Cerebellar cortex (tissue), 1 donor: ENCODE measurements around the gene KLHL36.
A peak's percentile ranks its signal among the peaks of the same experiment; 100 is the strongest.
"Not testable (repeated sequence)": the region's sequence is repeated elsewhere in the genome, so short reads cannot be mapped to it uniquely, and the experiment has no call there.

Source experiments
- DNase-seq: peaks from one replicate; pipeline ENCODE4 v3.0.0-alpha.2; 2015; ENCODE audit warnings: low spot score

The KLHL36 gene

DNA sequence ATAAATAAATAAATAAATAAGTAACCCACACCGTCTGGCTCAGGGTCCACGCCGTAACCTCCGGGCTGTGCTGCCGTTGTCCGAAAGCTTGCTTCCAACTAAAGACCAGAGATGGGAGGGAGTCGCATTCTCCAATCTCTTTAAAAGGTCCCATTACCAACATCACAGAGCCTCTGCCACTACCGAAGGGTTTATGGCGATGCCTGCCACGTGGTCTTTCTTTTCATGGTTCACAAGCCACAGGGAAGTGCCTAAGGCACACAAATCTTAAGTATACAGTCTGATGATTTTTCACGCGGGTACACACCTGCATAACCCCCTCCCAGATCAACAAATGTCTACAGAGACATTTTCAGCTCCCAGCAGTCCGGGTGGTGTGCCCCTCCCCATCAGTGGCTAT is 31.8 kb upstream of the KLHL36 start:
- DNase-seq: no peak

DNA sequence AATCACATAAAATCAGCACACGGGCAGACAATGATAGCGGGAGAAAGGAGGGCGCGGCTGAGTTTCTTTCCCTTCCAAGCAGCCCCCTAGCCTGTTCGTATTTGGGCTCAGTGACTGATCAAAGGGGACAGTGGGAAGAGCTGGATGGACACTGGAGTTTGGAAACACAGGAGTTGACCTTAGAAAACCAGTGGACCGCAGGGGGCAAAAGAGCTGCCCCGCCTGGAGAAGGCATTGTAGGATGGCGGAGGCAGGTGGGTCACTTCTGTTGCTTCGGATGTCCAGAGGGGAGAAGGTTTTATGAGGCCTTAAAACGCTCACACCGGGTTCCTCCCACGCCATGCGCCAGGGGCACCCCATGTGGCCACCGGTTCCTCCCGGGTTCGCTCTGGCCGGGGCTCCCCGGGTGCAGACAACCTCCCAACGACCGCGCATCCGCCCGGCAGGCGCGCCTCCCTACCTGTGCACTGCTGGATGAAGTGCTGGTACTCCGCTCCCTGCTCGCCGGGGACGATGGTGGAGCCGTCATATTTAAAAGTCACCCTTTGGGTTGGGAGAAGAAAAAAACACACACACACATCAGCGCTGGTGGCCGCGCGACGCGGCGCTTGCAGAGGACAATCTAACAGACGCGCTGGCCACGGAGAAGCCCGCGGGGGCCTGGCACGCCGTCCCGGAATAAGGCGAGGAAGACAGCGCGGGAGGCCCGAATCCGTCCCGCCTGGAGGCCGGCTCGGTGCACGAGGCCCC is 31.1 kb upstream of the KLHL36 start:
- peak; percentile 30 for DNase-seq

DNA sequence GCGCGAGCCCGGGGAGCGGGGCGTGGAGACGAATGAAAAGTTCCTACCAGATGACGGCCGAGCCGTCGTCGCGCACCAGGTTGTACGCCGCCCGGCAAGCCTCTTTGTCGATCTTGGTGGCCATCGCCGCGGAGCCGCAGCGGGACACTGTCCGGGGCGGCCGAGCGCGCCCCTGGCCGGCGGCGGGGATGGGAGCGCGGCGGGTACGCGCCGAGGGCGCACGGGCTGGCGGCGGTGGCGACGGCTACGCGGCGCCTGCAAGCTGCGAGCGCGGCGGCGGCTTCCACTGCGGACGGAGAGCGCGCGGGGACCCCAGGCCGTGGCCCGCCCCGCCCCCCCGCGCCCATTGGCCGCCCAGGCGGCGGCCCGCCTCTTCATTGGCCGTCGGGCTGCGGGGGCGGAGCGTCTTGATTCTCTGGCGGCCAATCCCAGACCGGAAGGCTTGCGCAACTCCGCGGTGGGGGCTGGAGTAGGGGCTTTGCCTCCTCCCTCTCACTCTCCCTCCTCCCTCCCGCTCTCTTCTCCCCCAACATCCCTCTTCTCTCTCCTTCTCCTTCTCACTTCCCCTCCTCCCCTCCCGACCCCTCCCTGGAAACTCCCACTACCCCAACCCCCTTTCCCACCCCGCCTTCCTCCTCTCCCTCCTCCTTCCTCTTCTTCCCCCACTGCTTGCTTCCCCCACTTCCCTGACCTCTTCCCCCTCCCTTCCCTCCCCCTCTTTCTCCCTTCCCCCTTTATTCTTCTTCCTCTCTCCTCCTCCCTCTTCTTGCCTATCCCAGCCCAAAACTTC is 30.3 kb upstream of the KLHL36 start, which contains the start of gene COTL1:
Gene COTL1, minus strand, starts transcription at position 288 of the 790 bp plus-strand sequence. Its CDS starts 164 bp downstream, at position 124.
- peak; percentile 98 for DNase-seq

DNA sequence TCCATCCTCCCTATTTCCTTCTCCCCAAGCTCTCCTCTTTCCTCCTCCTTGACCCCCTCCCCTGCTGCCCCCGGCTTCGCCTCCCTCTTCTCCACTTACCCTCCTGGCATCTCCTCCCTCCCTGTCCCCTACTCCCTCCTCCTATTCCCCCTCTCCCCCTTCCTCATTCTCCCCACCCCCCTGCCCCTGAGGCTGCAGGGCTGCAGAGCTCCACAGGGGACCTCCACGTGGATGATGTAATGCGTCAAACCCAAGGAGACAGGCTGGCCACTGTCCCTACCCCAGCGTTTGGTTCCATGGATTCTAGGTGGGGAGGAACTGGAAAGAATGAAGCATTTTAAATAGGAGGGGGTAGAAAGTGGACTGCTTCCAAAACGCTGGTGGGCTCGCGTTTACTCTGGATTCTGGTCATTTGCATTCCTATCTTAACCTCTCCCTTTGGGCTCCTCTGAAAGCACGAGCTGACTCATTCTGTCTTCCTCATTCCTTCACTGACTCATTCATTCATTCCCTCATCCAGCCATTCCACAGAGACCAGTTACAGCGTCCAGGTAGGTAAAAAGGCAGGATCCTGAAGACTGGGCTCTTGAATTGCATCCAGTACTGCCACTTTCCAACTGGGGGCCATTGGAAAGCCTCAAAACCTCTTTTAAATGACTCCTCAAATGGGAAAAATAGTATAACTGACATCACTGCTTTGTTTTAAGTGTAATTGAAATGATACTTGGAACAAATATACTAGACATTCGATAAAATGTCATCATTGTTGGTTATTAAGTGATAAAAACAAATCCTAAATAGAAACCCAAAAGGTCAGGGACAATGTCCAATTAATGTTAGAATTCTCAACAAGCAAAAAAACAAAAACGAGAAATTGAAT is 29.5 kb upstream of the KLHL36 start:
- peak; percentile 60 for DNase-seq

DNA sequence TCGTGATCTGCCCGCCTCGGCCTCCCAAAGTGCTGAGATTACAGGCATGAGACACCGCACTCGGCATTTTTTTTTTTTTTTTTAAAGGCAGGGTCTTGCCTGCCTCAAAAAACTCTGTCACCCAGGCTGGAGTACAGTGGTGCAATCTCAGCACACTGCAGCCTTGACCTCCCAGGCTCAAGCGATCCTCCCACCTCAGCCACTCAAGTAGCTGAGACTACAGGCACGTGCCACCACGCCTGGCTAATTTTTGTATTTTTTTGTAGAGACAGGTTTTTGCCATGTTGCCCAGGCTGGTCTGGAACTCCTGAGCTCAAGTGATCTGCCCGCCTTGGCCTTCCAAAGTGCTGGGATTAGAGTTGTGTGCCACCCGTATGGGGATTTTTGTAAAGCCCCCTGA is 27.4 kb upstream of the KLHL36 start:
- DNase-seq: not testable (repeated sequence)

DNA sequence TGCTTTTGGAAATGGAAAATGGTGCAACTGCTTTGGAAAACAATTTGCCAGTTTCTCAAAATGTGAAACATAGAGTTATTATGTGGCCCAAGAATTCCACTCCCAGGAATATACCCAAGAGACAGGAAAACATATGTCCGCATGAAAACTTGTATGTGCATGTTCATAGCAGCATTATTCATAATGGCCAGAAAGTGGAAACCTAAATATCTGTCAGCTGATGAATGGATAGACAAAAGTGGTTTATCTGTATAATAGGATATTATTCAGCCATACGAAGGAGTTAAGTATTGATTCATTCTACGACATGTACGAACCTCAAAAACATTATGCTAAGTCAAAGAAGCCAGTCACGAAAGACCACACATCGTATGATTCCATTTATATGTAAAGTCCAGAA is 22.8 kb upstream of the KLHL36 start:
- DNase-seq: no peak

DNA sequence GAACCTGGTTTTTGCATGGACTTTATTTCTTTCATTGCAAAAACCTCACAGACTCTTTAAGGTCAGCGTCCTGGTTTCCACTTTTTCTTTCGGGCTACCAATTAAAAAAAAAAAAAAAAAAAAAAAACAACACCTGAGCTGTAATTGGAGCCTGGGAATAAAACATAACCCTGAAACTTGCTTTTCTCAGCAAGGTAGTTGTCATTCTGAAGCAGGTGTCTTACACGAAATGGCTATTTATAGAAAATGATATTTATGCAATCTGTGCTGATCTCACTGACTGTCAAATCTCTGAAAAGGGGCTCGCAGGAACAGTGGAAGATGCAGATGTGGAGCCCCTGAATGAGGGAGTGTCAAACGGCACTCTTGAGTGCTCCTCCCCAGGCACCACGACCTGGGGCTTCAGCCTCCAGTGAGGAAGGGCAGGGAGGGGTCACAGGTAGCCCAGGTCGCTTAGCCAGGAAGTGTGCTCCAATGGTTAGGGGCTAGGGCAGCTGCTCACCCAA is 20.0 kb upstream of the KLHL36 start:
- DNase-seq: no peak

DNA sequence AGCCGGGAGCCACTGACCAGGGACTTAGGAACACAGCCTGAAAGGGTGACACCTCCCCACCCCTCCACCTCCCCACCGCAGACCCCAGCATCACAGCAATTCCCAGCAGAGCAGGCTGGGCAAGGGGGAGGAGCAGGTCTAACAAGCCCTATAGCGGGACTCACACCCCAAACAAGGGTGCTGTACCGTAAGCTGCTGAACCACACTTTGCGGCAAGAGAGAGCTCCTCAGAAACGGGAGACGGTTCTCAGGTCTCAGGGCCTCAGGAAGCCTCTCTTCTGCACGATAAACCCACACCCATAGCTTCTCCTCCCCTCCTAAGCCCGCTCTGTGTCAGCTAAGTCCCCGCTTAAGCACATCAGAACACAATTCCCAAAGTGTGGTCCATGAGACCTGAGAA is 18.7 kb upstream of the KLHL36 start:
- DNase-seq: no peak

DNA sequence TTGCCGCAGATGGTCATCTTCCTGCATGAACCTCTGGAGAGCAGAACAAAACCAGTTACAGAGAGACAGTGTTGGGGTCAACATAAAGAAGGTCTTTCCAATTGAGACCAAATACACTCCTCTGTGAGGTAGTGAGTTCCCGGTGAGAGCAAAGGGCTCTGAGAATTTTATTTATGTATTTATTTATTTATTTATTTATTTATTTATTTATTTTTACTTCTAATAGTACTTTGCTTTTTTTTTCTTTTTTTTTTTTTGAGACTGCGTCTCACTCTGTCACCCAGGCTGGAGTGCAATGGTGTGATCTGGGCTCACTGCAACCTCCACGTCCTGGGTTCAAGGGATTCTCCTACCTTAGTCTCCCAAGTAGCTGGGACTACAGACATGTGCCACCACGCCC is 18.3 kb upstream of the KLHL36 start:
- DNase-seq: no peak

DNA sequence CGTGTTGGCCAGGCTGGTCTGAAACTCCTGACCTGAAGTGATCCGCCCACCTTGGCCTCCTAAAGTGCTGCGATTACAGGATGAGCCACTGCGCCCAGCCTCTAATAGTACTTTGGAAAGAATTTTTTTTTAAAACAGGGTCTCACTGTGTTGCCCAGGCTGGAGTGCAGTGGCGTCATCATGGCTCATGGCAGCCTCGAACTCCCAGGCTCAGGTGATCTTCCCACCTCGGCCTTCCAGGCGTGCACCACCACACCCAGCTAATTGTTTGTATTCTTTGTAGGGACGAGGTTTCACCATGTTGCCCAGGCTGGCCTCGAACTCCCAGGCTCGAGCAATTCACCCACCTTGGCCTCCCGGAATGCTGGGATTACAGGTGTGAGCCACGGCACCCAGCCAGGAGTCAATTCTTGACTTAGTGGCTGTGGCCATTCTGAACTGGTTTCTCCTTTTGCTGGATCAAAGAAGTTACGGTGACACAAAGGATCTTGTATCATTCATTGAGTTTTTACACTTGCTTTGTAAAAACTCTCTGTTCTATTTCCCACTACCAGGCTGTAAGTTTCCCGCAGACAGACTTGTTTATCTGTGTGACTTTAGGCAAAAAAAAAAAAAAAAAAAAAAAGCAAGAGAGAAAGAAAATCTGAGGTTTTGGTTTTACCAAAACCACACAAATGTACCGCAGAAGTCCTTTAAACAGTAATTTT is 17.7 kb upstream of the KLHL36 start:
- DNase-seq: no peak

DNA sequence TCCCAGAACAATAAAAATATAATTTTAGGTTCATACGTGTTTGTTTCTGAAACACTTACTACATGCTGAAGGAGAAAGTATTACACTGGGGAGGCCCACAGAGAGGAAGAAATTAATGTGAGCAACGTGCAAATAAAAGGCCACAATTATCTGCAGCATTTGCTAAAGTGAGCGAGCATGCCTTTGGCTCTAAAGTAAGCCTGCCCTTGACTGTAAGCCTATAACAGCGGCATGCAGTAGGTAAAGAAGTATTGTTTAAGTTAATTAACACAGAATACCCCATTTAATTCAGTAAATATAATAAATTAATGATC is 17.2 kb upstream of the KLHL36 start:
- no peak for DNase-seq

DNA sequence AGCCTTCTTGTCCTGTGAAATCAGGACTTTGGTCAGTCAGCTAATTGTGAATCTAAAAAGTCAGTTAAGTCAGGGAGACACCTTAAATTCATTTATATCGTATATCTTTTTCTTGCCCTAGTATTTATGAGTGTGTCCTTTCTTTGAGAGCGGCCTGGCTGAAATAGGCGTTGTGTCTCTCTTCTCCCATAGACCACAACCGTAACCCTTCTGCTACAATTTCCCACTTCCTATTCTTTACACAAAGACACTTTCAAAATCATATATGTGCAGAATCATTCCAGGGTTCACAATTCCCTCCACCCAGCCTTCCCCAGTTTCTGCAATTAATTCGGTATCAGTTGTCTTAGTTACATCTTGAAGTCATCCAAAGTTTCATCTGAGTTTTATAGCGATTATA is 16.4 kb upstream of the KLHL36 start:
- no peak for DNase-seq

DNA sequence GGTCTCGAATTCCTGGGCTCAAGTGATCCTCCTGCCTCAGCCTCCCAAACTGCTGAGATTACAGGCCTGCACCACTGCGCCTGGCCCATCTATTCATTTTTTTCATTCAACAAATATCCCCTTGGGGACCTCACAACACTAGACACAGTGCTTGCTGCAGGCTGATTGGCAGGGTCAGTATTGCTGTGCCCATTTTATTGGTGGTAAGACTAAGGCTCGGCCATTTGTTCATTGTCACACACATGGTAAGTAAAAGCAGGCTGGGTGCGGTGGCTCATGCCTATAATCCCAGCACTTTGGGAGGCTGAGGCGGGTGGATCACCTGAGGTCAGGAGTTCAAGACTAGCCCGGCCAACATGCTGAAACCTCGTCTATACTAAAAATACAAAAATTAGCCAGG is 15.4 kb upstream of the KLHL36 start:
- not testable (repeated sequence) for DNase-seq

DNA sequence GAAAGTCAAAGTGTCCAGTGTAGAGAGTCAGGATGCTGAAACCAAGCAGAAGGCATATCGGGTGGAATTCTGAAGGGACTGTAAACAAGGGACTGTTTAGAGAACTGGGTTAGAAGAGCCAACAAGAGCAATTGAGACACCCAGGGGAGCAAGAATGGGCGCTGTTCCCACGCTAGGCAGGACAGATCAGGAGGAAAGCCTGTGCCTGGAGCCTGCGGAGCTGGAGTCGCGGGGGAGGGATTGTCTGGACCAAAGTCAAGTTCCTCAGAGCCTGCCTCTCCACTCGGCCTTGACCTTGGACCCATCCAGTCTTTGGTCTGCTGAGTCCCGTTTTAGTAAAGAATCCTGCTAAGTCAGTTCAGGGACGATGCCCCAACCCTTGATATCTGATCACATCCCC is 14.7 kb upstream of the KLHL36 start:
- no peak for DNase-seq

DNA sequence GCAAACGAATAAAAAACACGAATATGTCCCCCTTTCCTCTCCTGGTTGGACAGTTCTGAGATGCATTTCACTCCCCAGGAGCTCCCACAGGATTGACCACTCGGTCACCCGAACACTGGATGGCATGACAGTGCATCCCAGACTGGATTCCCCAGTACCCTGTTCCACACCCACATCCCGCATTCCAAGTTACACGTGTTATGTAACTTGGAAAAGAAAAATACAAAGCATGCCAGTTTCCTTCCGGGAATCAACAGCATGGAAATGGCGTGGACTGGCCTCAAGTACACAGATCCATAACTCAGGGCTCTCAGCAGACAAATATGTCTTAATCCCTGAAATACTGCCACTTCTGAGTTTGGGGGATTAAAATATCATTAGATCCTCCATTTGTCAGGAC is 12.6 kb upstream of the KLHL36 start:
- no peak for DNase-seq

DNA sequence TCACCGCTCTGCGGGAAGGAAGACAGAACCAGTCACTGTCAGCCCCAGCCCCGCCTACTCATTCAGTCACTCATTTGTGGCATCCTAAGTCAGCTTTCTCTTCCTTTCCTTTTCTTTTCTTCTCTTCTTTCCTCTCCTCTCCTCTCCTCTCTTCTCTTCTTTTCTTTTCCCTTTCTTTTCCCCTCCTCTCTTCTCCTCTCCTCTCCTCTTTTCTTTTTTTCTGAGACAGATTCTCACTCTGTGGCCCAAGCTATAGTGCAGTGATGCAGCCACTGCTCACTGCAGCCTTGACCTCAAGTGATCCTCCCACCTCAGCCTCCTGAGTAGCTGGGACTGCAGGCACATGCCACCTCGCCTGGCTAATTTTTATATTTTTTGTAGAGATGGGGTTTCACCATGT is 10.6 kb upstream of the KLHL36 start:
- no peak for DNase-seq

DNA sequence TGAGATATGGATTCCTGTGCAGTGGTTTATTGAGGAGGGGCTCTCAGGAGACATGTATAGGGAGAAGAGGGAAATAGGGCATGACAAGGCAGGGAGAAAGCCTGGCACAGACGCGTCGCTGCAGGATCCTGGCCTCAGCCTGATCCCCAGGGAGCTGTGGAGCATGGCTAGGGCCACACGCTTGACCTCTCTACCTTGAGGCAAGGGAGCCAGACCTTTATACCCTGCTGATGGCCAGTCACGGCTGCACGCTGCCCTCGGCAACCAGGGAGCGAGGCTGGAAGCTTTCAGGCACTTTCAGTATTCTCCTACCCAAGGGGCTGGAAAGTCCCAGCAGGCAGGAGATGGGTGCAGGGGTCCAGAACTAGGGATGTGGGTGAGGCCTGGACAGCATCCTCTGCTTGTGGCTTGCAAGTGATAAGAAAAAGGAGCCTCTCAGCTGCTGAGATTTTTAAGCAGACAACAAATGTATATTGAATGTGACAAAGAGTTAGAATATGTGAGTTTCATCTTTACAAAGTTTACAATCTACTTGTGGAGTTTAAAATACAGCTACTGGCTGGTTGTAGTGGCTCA is 10.0 kb upstream of the KLHL36 start:
- no peak for DNase-seq

DNA sequence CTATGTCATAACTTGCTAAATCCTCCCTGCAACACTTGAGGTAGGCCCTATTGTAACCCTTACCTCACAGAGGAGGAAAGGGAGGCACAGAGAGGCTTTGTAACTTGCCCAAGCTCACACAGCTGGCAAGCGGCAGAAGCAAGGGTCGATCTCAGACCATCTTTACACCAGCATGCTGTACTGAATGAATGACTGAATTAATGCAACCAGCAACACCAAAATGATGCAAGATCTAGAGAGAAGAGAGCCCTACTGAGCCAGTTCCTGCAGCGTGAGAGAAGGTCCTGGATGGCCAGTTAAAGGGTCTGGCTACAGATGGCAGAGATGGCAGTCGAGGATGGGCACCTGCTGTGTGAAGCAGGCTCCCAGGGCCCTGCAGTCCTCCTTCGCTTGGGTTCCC is 8.2 kb upstream of the KLHL36 start:
- no peak for DNase-seq

DNA sequence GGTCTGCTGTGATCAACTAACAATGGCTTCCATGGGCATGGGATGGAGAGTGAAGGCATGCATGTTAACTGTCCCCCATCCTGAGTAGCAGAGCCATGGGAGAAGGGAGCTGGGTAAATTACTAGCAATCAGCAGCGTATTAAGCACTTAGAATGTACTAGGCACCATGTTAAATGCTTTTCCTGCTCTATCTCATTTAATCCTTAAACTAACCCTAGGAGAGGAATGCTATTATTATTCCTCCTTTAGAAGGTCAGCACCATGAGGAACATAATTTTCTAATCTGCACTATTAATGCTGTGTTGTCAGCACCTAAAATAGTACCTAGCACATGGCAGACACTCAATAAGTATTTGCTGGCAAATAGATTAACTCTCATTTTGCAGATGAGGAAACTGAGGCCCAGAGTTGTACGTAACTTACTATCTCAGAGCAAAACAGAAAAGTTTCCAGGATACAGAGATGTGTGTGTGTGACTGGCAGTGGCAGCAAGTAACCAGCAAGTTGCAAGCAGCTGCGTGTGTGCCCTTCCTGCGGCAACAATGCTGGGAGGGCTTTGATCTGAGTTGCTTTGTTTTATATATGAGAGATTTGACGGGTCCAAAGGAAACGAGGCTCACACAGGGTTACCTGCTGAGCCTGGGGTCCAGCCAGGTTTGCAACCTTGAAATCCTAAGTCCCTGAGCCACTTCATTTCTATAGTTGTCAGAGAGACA is 6.5 kb upstream of the KLHL36 start:
- DNase-seq: no peak

DNA sequence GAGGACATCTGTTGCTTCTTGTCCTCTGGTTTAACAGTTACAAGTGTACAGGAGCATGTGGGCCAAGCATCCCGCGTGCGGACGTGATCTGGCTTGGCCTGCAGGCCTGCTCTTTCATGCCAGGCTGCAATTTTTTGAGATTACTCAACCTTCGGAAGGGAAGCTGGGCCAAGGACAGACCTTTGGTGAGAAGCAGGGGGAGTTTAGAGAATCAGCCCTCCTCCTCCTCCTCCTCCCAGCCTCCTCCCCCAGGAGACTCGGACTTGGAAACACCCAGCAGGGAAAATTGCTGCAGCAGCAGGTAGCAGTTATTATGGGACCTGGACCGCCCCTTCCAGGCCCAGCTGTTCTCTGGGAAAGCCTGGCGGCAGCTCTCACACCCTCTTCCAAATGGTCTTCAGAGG is 5.1 kb upstream of the KLHL36 start:
- no peak for DNase-seq

DNA sequence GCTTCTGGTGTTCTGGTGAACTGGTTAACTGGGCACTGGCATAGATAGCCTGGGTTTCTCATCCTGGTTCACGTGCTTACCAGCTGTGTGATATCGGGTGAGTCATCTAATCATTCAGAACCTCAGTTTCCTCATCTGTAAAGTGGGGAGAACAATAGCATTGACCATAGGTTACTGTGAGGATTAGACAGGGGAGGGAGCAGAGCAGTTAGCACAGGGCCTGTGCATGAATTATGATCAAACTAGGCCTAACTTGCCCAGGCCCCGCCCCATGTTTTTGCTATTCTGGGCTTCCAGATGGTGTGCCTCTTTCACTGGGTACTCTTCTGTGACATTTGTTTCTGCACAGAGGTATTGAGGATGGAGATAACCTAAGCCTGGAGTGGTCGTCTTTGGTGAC is 4.6 kb upstream of the KLHL36 start:
- no peak for DNase-seq
